Activated CD4-positive, alpha-beta T cell treated with anti-CD3 and anti-CD28 coated beads, Interleukin-2, amount 10 ng/mL, durations not matched to agents 7 days and 5 days (primary cell): ENCODE results near the gene STK11. TPM values are rescaled to one million over a fixed set of nuclear protein-coding genes. Genes with fewer than 3 reads are reported as not detected.

Experiments used
- CTCF ChIA-PET: fragments of 350-600 bp; sonication (Branson Sonifier 250); formaldehyde crosslinking; loops from one replicate; lab custom pipeline; 2021; ENCODE audit warnings: antibody characterized with exemption; lab: Charles Lee
- POLR2A ChIA-PET: fragments of 350-600 bp; sonication (Branson Sonifier 250); formaldehyde crosslinking; loops from one replicate; lab custom pipeline; 2021; ENCODE audit warnings: antibody characterized with exemption; lab: Charles Lee
- DNase-seq: peaks from one replicate; pipeline ENCODE4 v3.0.0-alpha.2; 2020
- H3K27ac Mint-ChIP-seq: one replicate; pipeline ENCODE4 v1.8.0; 2021; ENCODE audit warnings: mild to moderate bottlenecking, moderate library complexity, mixed read lengths
- H3K27me3 Mint-ChIP-seq: one replicate; pipeline ENCODE4 v1.8.0; 2021; ENCODE audit warnings: mixed read lengths
- H3K36me3 Mint-ChIP-seq: one replicate; pipeline ENCODE4 v1.8.0; 2021; ENCODE audit warnings: low read depth, mixed read lengths
- H3K4me1 Mint-ChIP-seq: one replicate; pipeline ENCODE4 v1.8.0; 2021; ENCODE audit warnings: mixed read lengths
- H3K4me3 Mint-ChIP-seq: one replicate; pipeline ENCODE4 v1.8.0; 2021; ENCODE audit warnings: mild to moderate bottlenecking, moderate library complexity, mixed read lengths
- H3K9me3 Mint-ChIP-seq: one replicate; pipeline ENCODE4 v1.8.0; 2021; ENCODE audit warnings: mixed read lengths
- total RNA-seq, 2 experiments: library from RNA; stranded (reverse); gene quantifications; one replicate each; pipeline ENCODE4 v1.2.3, GENCODE V29; 2021

The STK11 gene
- total RNA-seq, 2 experiments from 2014 or later, result 71.7 to 82.0 TPM

- CTCF ChIA-PET, result interaction anchor here (2.0 to 11.3 kb wide), 3 partner anchors 8 to 19 kb away, joined by 5 to 299 read pairs (median 105); partner anchors contain the start of gene ATP5F1D
- Mint-ChIP-seq H3K27ac (no peak overlapping the region), H3K4me1 (peaks cover 57% of the 10 kb centered on the region)
Measured at GRCh38 chr19:1262623-1263123, 57.1 kb downstream of the STK11 start.

GRCh38 chr19:1263188-1263587 is 57.6 kb downstream of the STK11 start:
- CTCF ChIA-PET, result interaction anchor here (2.0 to 11.3 kb wide), 3 partner anchors 9 to 19 kb away, joined by 5 to 299 read pairs (median 105); partner anchors contain the start of gene ATP5F1D
- Mint-ChIP-seq H3K27me3 (peaks cover 2% of the 10 kb centered on the region), H3K4me1 (peaks cover 55% of the 10 kb centered on the region), H3K9me3 (no peaks in the 10 kb centered on the region), H3K36me3 (peaks cover 7% of the 10 kb centered on the region), H3K4me3 (peak overlapping the region; percentile 34), H3K27ac (peak overlapping the region; percentile 46)
- POLR2A ChIA-PET, result no interaction called here
- no peak for DNase-seq

More at GRCh38 chr19:1262623-1263123, 57.1 kb downstream of the STK11 start:
- no peak for DNase-seq
- POLR2A ChIA-PET, result no interaction called here
- Mint-ChIP-seq H3K4me3 (peak overlapping the region; percentile 30), H3K36me3 (peaks cover 12% of the 10 kb centered on the region), H3K27me3 (peaks cover 2% of the 10 kb centered on the region), H3K9me3 (no peaks in the 10 kb centered on the region)

- Mint-ChIP-seq H3K27me3 (peaks cover 2% of the 10 kb centered on the region), H3K9me3 (no peaks in the 10 kb centered on the region), H3K36me3 (peaks cover 3% of the 10 kb centered on the region), H3K27ac (peak overlapping the region; percentile 69), H3K4me1 (peaks cover 48% of the 10 kb centered on the region), H3K4me3 (no peak overlapping the region)
- DNase-seq, result no peak
- POLR2A ChIA-PET, result no interaction called here
- CTCF ChIA-PET, result interaction anchor here (1.9 to 11.3 kb wide), 3 partner anchors 10 to 21 kb away, joined by 12 to 299 read pairs (median 105); partner anchors contain the start of genes ATP5F1D and FAM174C
Measured at GRCh38 chr19:1264801-1265614, 59.4 kb downstream of the STK11 start.

- Mint-ChIP-seq H3K27ac (peak overlapping the region; percentile 41), H3K9me3 (no peaks in the 10 kb centered on the region), H3K4me1 (peaks cover 54% of the 10 kb centered on the region), H3K27me3 (peaks cover 2% of the 10 kb centered on the region), H3K36me3 (peaks cover 10% of the 10 kb centered on the region), H3K4me3 (peak overlapping the region; percentile 58)
- ChIA-PET CTCF (interaction anchor here (1.0 to 11.3 kb wide), 4 partner anchors 10 to 226 kb away, joined by 5 to 299 read pairs (median 58); partner anchors contain the start of genes ABCA7, ATP5F1D and FAM174C), POLR2A (no interaction called here)
- peak; percentile 39 for DNase-seq
Measured at GRCh38 chr19:1265615-1266128, 60.1 kb downstream of the STK11 start.

- peaks cover 2% of the 10 kb centered on the region for H3K27me3 Mint-ChIP-seq
- H3K9me3 Mint-ChIP-seq, result no peaks in the 10 kb centered on the region
- DNase-seq, result peak; percentile 86
- H3K4me1 Mint-ChIP-seq, result peaks cover 58% of the 10 kb centered on the region
- H3K27ac Mint-ChIP-seq, result peak overlapping the region; percentile 19
- ChIA-PET CTCF (interaction anchor here (0.6 to 11.3 kb wide), 24 partner anchors 9 to 617 kb away, joined by 3 to 299 read pairs (median 3); partner anchors contain the start of genes ABCA7, ATP5F1D, FAM174C and GPX4), POLR2A (interaction anchor here (1.6 to 2.1 kb wide), 2 partner anchors 13 to 22 kb away, joined by 6 to 21 read pairs; no protein-coding TSS in a partner anchor)
- H3K36me3 Mint-ChIP-seq, result peaks cover 16% of the 10 kb centered on the region
- peak overlapping the region; percentile 58 for H3K4me3 Mint-ChIP-seq
Measured at GRCh38 chr19:1266129-1266915, 60.7 kb downstream of the STK11 start.

- Mint-ChIP-seq H3K9me3 (no peaks in the 10 kb centered on the region), H3K27ac (no peak overlapping the region), H3K27me3 (peaks cover 2% of the 10 kb centered on the region), H3K36me3 (peaks cover 23% of the 10 kb centered on the region), H3K4me1 (peaks cover 58% of the 10 kb centered on the region), H3K4me3 (peak overlapping the region; percentile 58)
- DNase-seq, result peak; percentile 66
- ChIA-PET CTCF (interaction anchor here (0.7 to 11.3 kb wide), 21 partner anchors 9 to 618 kb away, joined by 3 to 299 read pairs (median 3); partner anchors contain the start of genes ATP5F1D, FAM174C, GPX4 and WDR18), POLR2A (interaction anchor here (1.6 to 2.1 kb wide), 2 partner anchors 14 to 23 kb away, joined by 6 to 21 read pairs; no protein-coding TSS in a partner anchor)
Measured at GRCh38 chr19:1266916-1267476, 61.4 kb downstream of the STK11 start.

GRCh38 chr19:1267477-1268225 is 62.1 kb downstream of the STK11 start:
- H3K27ac Mint-ChIP-seq, result peak overlapping the region; percentile 41
- peak overlapping the region; percentile 36 for H3K4me3 Mint-ChIP-seq
- peaks cover 60% of the 10 kb centered on the region for H3K4me1 Mint-ChIP-seq
- POLR2A ChIA-PET, result interaction anchor here (1.6 to 2.1 kb wide), 2 partner anchors 15 to 24 kb away, joined by 6 to 21 read pairs; no protein-coding TSS in a partner anchor
- peaks cover 2% of the 10 kb centered on the region for H3K27me3 Mint-ChIP-seq
- CTCF ChIA-PET, result interaction anchor here (0.7 to 11.3 kb wide), 7 partner anchors 13 to 241 kb away, joined by 3 to 299 read pairs (median 3); partner anchors contain the start of gene ATP5F1D
- no peaks in the 10 kb centered on the region for H3K9me3 Mint-ChIP-seq
- DNase-seq, result no peak
- peaks cover 28% of the 10 kb centered on the region for H3K36me3 Mint-ChIP-seq

- DNase-seq, result no peak
- H3K9me3 Mint-ChIP-seq, result no peaks in the 10 kb centered on the region
- CTCF ChIA-PET, result interaction anchor here (0.7 to 11.3 kb wide), 9 partner anchors 8 to 534 kb away, joined by 3 to 299 read pairs (median 3); partner anchors contain the start of gene ATP5F1D
- H3K27ac Mint-ChIP-seq, result peak overlapping the region; percentile 89
- peaks cover 2% of the 10 kb centered on the region for H3K27me3 Mint-ChIP-seq
- POLR2A ChIA-PET, result interaction anchor here (0.6 to 2.1 kb wide), 12 partner anchors 8 to 360 kb away, joined by 3 to 45 read pairs (median 4); partner anchors contain the start of gene ATP5F1D
- peaks cover 34% of the 10 kb centered on the region for H3K36me3 Mint-ChIP-seq
- peak overlapping the region; percentile 69 for H3K4me3 Mint-ChIP-seq
- H3K4me1 Mint-ChIP-seq, result peaks cover 61% of the 10 kb centered on the region
Measured at GRCh38 chr19:1268226-1269064, 62.9 kb downstream of the STK11 start.

- H3K4me1 Mint-ChIP-seq, result peaks cover 67% of the 10 kb centered on the region
- POLR2A ChIA-PET, result interaction anchor here (0.6 to 1.4 kb wide), 11 partner anchors 9 to 360 kb away, joined by 3 to 45 read pairs (median 4); partner anchors contain the start of gene ATP5F1D
- peaks cover 2% of the 10 kb centered on the region for H3K27me3 Mint-ChIP-seq
Measured at GRCh38 chr19:1269065-1269477, 63.5 kb downstream of the STK11 start, which contains the start of gene CIRBP. Gene CIRBP (plus strand): TSS chr19:1269332. CDS start chr19:1270934, 1,602 bp downstream.

More at GRCh38 chr19:1269065-1269477, 63.5 kb downstream of the STK11 start, which contains the start of gene CIRBP:
- CTCF ChIA-PET, result interaction anchor here (1.0 to 11.3 kb wide), 8 partner anchors 9 to 535 kb away, joined by 3 to 299 read pairs (median 6); partner anchors contain the start of gene ATP5F1D
- peak; percentile 99 for DNase-seq
- Mint-ChIP-seq H3K36me3 (peaks cover 40% of the 10 kb centered on the region), H3K4me3 (peak within 1 kb of the TSS; percentile 88), H3K27ac (peak within 1 kb of the TSS; percentile 90), H3K9me3 (no peaks in the 10 kb centered on the region)
